ENCODE data around the gene FKBP3. TPM values are rescaled to one million over a fixed set of nuclear protein-coding genes. Genes with fewer than 3 reads are reported as not detected.
A peak's percentile ranks its signal among the peaks of the same experiment; 100 is the strongest.

The FKBP3 gene
- total RNA-seq, 4 donors from 2014 or later, result 18.6 to 37.7 (median 23.7) TPM

- no peak for DNase-seq (ENCODE audit: low spot score)
- no peak for ATAC-seq (ENCODE audit: low FRiP score)
- TF ChIP-seq CTCF (IDR thresholded peaks at IDR 0.05), result no peak
Observed at GRCh38 chr14:45135156-45135555, 875 bp upstream of the FKBP3 start.

- no peak for TF ChIP-seq CTCF (IDR thresholded peaks at IDR 0.05)
- ATAC-seq (ENCODE audit: low FRiP score) (peak; percentile 19), DNase-seq (ENCODE audit: low spot score) (no peak)
Observed at GRCh38 chr14:45133683-45134050, 614 bp downstream of the FKBP3 start.

- no peak for ATAC-seq (ENCODE audit: low FRiP score)
- no peak for TF ChIP-seq CTCF (IDR thresholded peaks at IDR 0.05)
- DNase-seq (ENCODE audit: low spot score), result no peak
Observed at GRCh38 chr14:45128963-45129629, 5.2 kb downstream of the FKBP3 start.

GRCh38 chr14:45125754-45126153 lies 8.5 kb downstream of the FKBP3 start:
- ATAC-seq (ENCODE audit: low FRiP score), result no peak
- DNase-seq (ENCODE audit: low spot score), result no peak
- TF ChIP-seq CTCF (IDR thresholded peaks at IDR 0.05), result no peak

- ATAC-seq (ENCODE audit: low FRiP score), result no peak
Observed at GRCh38 chr14:45123271-45123670, 11.0 kb downstream of the FKBP3 start.

GRCh38 chr14:45120096-45120495 lies 14.2 kb downstream of the FKBP3 start:
- TF ChIP-seq CTCF (IDR thresholded peaks at IDR 0.05), result no peak
- DNase-seq (ENCODE audit: low spot score), result no peak
- no peak for ATAC-seq (ENCODE audit: low FRiP score)

More at GRCh38 chr14:45123271-45123670, 11.0 kb downstream of the FKBP3 start:
- DNase-seq (ENCODE audit: low spot score), result no peak
- no peak for TF ChIP-seq CTCF (IDR thresholded peaks at IDR 0.05)

GRCh38 chr14:45118594-45118993 lies 15.7 kb downstream of the FKBP3 start:
- TF ChIP-seq CTCF (IDR thresholded peaks at IDR 0.05), result no peak
- ATAC-seq (ENCODE audit: low FRiP score) (no peak), DNase-seq (ENCODE audit: low spot score) (no peak)
